RKO (cell line): ENCODE results near the gene FAM193B.

Source experiments
- DNase-seq: peaks from one replicate; pipeline ENCODE4 v3.0.0-alpha.2; 2016; ENCODE audit warnings: low spot score

The FAM193B gene

DNA sequence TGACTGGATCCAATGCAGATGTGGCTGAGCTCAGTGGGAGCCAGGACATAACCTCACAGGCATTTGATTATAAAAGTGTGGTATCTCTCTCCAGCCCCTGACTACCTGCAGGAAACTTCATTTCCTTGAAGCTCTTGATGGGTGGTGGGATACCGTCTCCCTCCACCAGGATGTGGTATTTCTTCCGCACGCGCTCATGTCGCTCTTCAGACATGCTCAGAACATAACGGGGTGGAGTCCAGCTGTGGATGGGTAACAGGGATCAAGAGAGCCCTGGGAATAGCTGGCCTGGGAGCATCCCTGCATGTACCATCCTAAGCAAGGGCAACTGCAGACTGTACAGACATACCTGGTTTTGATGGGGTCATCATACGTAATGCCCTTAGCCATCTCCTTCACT lies 38.8 kb downstream of the FAM193B start:
- no peak for DNase-seq

DNA sequence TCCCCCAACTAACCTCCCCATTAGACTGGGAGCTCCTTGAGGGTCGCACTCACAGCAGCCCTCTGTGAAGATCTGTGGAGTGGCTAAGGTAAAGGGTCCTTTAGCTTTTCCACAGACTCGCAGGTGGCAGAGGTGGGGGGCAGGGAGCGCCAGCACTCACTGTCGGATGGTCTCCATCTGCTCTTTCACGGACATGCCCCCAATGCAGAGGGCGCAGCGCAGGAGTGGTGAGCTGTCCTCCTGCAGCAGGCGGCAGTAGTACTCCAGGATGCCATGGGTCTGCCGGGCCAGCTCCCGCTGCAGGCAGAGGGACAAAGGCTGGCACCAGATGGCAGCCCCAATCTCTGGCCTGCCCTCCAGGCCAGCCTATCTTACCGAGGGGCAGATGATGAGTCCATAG lies 39.8 kb downstream of the FAM193B start:
- no peak for DNase-seq

DNA sequence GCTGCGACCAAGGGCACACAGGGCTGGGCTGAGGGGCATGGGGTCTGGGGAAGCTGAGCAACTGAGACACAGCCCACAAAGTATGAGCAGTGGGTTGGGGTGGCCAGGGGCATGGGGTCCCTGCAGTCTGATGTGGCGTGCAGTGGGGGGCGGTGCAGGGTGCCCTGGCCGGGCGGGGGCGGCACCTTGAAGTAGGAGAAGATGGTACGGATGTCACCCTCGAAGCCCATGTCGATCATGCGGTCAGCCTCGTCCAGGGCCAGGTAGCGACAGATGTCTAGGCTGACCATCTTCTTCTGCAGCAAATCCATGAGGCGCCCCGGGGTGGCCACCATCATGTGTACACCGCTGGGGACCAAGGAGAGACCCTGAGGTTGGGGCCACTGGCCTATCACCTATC lies 40.9 kb downstream of the FAM193B start:
- no peak for DNase-seq

DNA sequence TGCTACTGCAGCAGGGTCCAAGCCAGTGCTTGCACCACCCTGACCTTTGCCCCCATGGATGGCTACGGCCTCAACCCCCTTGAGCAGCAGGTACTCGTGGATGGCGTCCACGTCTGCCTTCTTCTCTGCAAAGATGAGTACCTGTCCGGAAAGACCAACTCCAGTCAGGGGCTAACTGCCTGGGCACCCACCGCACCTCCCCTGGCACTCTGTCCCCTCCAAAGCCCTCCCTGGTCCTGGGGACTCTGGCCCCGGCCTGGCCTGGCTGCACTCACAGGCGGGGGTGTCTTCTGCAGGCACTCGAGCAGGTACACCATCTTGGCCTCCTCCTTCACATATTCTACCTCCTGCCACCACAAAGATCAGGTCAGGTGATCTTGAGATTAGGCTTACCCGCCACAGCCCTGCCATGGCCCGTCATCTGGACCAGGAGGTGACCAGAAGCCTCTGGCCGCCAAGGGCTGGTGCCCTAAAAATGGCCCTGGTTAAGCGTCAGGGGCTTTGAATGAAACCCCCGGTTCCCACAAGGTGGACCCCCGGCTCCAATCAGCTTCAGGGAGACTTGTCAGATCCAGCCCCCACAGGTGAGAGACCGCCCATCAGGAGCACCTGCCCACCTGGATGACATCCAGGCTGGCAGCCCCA lies 41.5 kb downstream of the FAM193B start:
- DNase-seq: no peak

DNA sequence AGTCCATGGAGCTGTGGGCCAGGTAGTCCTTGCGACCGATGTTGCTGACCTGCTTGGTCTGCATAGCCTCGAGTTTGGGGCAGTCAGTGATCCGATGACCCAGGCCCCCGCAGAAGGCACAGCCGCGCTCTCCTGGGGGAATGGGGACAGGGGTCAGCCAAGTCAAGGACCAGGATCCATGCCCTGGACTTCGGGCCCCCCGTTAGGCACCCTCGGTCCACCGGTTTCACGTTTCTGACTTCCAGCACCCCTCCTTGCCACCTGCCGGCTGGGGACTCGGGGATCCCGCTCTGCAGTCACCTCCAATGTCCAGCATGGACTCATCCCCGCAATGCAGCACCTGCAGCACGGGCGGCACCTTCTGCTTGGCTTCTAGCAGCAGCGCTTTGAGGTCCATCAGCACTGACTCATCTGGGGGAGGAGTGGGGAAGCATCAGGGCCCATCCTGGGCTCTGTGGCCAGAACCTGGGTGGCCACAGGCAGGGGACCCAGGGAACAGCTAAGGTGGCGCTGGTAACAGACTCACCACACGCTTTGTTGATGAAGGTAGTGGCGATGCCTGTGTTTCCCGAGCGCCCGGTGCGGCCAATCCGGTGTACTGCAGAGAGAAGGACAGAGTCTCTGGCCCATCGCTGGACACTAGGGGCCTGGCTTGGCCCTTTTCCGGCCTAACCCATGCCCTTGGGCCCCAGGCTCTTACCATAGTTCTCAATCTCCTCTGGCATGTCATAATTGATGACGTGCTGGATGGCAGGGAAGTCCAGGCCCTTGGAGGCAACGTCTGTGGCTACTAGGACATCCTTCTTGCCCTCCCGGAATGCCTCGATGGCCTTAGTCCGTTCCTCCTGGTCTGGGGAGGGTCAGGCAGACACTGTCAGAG lies 42.3 kb downstream of the FAM193B start:
- DNase-seq: no peak

DNA sequence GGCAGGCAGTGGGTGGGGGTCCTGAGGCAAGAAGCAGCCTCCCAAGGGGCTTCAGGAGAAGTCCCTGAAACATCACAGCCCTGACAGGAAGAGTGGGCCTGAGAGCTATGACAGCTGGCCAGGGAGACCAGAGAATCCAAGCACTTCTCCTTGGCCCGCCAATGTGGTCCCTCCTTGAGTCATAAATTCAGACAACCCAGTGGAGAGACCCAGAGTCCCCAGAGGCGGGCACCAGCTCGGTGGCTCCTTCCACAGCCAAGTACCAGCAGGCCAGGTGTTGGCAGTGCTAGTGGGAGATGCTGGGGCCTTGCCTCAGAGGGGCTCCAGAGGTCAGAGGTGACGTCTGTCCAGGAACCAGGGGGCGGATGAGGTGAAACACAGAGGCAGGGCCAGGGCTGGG lies 43.2 kb downstream of the FAM193B start:
- DNase-seq: no peak

DNA sequence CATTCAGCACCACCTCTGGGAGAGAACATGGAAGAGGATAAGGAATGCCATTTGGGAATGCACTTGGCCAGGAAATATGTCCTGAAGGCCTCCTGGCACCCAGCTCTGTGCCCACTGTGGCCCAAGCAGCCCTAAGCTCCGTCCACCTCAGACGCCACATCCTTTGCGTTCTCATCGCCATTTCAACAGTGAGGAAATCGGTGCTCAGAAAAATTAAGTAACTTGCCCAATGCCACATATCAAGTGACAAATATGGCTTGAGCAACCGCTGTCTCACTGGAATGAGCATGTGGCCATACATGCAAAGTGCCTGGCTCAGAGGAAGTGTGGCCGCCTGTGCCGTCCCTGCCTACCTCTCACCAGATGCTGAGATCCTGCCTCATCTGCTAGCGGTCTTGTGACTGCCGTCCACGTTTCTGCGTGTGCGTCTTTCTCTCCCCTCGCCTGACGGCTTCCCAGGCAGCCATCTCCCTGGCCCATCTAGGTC lies 43.8 kb downstream of the FAM193B start:
- no peak for DNase-seq

DNA sequence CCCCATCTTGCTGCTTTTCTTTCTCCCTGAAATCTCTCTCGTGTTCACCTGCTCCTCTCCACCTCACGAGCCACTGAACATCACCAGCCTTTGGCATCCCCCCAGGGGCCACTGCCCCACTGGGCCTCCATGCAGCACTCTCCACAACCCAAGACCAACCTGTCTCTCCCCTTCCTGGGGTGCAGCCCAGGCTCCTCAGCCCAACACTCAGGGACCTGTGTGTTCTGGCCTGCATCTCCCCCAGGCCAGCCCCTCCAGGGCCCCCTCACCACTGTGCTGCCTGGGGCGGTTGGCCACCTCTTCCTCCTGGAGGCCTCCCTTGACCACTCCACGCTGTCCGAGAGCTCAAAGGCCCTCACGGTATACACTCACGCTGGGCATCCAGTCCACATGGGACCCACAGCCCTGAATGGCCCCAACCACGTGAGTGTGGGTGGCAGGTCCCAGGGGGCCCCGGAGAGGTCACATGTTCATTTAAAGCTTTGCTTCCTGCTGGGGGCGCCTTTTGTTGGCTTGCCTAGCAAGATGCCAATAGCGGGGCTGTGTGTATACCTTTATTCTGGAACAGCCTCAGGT lies 44.3 kb downstream of the FAM193B start:
- DNase-seq: no peak

DNA sequence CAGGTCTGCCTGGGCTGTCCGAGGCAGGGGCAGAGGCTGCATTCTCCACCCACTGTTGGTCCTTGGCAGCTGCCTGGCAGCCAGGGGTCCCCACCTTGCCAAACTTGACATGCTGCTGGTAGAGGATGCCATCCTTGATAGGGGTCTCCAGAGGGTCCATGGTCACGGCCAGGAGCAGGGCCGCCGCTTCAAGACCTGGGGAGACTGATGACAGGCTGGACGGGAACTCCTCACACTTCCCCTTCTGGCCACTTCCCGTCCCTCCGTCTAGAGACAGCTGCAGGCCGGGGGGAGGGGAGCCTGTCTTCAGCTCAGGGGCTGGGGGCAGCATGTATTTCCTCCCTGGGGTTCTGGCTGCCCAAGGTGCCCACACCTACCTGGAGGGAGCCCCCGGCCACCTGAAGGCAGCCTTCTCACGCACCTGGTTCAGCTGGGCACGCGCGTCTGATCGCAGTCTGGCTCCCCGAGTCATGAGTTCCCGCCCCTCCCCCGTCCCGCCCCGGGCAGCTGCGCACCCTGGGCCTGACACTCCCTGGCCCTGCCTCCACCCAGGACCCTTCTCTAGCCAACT lies 44.9 kb downstream of the FAM193B start, which contains the start of gene DOK3:
DOK3 (minus strand) TSS at position 446 of the 571 bp plus-strand sequence; CDS start at position 160, 286 bp downstream.
- no peak for DNase-seq

DNA sequence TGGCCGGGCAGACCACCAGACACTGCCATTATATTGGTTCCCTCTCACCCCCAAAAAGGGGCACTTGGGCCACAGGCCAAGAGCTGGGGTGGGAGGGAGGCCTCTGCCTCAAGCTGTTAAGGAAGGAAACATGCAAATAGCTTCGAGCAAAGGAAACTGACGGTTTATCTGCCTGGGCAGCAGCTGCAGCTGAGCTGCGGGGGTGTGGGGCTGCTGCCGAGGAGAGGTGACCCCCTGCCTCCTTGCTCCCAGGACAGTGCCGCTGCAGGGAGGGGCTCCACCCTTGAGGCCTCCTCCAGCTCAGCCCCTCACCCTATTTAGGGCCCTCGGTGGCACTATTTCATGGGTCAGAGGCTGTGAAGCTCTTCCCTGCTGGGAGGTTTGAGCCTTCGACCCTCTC lies 45.5 kb downstream of the FAM193B start:
- no peak for DNase-seq

DNA sequence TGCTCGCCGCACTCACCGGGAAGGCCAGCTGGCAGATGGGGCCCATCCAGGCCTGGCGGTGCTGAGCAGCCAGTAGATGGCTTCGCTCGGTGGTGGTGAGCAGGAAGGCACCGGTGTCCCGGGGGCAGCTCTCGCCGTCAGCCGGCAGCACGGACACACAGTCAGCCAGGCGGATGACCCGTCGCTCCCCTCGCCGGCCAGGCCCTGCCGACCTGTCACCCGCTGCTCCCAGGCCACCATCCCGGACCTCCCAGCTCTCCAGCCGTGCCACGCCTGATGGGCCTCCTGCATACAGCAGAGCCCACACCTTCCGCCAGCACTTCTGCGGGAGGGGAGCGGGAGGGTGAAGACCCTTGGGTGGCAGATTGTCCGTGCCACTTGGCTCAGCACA lies 46.1 kb downstream of the FAM193B start:
- DNase-seq: no peak

DNA sequence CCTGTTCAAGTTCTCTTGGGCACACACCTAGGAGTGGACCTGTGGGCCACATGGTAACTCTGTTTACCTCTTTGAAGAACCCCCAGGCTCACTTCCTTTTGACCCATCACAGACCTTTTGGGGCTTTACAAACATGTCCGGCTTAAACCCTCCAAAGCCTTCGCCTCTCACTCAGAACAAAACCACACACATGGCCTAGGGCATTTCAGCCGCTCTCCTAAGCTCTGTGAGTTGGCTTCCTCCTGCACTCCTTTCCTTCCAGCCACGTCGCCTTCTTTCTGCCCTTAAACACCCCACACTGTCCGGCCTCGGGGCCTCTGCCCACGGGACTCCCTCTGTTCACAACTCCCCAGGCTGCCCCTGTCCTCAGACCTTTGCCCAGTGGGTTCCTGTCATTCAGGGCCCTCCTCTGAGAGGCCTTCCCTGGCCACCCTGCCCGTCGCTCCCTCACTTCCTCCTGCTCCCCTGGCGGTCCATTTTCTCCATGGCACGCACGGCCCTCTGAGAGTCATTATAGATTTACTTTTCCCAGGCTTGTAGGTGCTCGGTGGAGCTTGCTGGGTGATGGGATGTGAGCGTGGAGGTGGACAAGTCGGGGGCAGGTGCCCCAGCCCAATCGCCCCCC lies 46.7 kb downstream of the FAM193B start:
- no peak for DNase-seq

DNA sequence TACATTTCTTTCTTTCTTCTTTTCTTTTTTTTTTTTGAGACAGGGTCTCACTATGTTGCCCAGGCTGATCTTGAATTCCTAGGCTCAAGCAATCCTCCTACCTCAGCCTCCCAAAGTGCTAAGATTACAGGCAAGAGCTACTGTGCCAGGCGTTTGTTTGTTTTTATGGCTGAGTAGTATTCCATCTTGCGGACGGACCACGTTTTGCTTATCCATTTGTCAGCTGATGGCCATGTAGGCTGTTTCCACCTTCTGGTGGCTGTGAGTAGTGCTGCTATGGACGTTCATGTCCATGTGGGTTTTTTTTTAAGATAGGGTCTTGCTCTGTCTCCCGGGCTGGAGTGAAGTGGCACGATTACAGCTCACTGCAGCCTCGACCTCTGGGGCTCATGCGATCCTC lies 47.2 kb downstream of the FAM193B start:
- peak; percentile 56 for DNase-seq

DNA sequence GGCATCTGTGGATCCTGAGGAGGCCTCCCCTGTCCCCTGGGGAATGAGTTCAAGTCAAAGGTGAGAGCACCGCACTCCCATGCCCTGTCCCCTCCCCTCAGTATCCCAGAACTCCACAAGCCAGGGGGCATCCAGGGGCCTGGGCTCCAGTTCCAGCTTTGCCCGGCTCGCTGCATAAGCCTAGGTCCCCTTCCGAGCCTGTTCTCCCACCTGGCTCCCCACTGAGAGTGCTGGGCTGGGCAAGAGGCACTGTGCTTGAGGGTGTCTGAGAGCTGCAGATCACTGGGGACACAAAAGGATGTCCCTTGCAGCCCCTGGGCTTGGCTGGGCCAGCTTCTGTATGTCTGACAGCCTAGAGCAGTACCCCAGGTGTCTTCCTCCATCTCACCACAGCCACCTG lies 49.3 kb downstream of the FAM193B start:
- no peak for DNase-seq

DNA sequence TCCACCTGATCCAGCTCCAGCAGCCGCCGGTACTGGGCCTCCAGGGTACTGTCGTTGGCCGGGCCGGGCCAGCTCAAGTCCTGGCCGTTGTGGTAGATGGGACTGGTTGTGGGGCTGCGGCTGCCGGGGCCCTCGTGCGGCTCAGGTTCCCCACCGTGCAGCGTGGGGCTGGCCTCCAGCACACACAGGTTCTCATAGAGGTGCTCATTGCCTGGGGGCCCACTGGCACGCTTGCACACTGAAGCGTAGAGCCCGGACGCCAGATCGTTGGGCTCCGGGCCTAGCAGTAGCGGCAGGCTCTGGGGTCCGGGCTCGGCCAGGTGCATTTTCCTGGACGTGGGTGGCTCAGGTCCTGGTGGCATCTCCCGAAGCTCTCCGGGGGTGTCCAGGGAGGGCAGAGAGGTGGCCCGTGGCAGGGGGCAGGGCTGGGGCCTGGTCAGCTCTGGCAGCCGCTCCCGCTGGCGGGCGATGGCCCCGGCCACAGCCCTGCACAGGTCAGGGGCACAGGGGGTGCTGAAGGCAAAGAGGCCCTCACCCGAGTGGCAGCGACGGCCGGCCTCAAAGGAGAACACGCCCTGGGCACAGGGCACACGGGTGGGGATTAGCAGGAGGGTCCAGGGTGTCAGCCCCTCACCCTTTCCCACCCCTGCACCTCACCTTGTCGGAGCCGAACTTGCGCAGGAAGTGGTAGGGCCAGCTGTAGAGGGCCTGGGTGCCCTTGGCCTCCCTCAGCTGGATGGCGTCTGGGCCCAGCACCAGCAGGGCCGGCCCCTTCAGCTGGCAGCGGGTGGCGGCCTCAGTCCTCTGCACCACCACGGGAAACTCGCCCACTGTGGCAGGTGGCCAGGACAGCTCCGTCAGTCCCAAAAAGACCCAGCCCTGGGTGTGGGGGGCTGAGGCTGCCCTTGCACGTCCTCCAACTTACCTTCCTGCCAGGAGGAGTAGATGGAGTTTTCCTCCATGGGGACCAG lies 50.0 kb downstream of the FAM193B start:
- no peak for DNase-seq

DNA sequence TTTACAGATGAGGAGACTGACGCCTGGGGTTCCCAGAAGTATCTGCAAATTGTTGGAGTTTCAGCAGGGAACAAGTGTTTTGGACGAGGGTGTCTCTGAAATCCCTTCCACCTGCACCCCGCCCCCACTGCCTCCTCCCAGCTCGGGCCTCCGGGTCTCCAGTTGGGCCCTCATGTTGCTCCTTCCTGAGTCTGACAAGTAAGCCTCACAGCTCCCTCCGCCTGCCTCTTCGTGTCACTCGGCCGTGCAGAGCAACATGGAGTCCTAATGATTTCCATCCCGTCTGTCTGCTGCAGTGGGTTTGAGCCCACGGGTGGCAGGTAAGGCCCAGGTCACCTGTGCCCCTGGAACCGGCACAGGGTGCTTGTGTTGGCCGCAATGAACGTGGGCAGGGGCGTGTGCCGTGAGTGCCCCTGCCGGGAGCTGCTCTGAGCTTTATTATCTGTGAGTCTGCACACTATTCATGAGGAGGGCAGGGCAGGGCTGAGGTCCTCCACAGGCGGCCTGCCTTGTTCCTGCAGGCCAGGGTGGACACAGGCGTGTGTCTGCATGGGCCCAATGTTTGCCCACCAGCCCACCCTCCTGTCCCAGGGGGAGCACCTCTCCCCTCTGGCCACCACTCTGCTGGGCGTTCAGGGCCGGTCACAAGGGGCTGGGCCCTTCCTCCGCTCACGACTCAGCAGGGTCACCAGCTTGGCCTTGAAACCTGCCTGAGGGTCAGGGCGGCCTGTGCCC lies 50.8 kb downstream of the FAM193B start:
- DNase-seq: no peak

DNA sequence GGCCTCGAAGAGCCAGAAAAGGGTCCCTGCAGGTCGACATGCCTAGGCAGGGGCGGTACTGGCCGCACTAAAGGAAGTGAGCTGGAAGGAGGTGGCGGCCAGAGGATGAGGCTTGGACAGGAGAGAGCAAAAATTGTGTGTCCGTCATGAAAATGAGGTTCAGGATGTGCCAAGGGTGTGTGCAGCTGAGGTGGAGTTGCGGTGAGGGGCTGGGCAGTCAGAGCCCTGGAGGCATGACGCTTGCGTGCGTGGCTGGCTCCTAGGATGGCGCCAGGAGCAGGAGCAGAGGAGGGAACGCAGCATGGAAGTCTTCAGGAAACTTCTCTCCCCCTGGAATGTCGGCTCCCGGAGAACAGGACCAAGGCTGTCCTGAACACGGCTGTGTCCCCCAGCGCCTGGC lies 51.5 kb downstream of the FAM193B start:
- DNase-seq: no peak

DNA sequence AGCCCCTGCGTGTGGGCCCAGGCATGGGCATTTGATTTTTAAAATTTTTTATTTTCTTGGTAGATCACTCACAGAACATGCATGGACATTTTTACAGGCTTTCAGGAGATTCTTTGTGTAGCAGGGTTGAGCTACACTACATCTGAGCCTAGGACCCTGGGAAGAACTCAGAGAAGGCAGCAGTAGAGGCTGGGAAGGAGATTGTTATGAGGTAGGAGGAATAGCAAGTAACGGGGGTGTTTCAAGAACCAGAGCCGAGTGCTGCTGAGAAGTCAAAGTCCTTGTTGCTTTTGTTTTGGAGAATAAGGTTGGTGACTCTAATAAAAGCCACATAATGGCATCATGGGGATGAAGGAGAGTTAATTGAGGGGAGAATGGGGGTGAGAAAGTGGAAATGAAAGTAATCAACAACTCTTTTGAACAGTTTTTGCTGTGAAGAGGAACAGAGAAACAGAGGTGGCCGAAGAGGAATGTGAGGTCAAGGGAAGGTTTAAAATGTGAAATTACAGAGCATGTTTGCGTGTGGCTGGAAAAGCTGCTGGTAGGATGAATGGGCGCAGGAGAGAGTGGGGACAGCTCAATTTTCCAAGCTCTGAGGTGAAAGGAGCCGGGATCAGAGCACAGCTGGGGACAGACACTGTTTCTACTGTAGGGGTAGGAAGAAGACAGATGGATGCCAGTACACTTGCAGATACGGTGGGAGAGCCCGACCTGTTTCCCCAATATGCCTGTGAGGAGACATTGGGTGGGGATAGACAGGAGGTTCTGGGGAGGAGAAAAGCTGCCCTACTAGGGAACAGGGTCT lies 52.3 kb downstream of the FAM193B start:
- no peak for DNase-seq
